Fibroblast of the conjunctiva (primary cell): ENCODE data around the gene TTC17.

Source experiments
- DNase-seq: peaks from one replicate; pipeline ENCODE4 v3.0.0-alpha.2; 2010; ENCODE audit warnings: low read depth

TTC17 gene

GRCh38 chr11:43532041-43532440, 173.3 kb downstream of the TTC17 start:
- no peak for DNase-seq

GRCh38 chr11:43537833-43538615, 179.3 kb downstream of the TTC17 start:
- DNase-seq: no peak

GRCh38 chr11:43541993-43542392, 183.3 kb downstream of the TTC17 start:
- no peak for DNase-seq

GRCh38 chr11:43542750-43543712, 184.3 kb downstream of the TTC17 start:
- no peak for DNase-seq
